Measurements from ENCODE around the gene TBC1D30.

GRCh38 chr12:64911912-64912311, 87.5 kb downstream of the TBC1D30 start:
- TF ChIP-seq CTCF (conservative IDR thresholded peaks at IDR 0.05 in 1 of 2, IDR thresholded peaks at IDR 0.05 in 1 of 2; ENCODE audit: extremely low read depth in 1 of 2, insufficient read depth in 1 of 2, low read depth in 1 of 2, low read length in 2 of 2) (no peak), EZH2 (IDR thresholded peaks at IDR 0.05; ENCODE audit: borderline replicate concordance, low read length) (no peak)

Measured in mammary epithelial cell (primary cell).